Breast epithelium (tissue), 3 donors: ENCODE data around the gene PRICKLE3.

Source experiments
- POLR2A ChIP-seq: fragments of 450-650 bp; IDR thresholded peaks from one replicate; pipeline ENCODE4 v1.6.1; 2016; ENCODE audit warnings: antibody characterized with exemption, mild to moderate bottlenecking, moderate library complexity
- TF ChIP-seq, protein P1 (sequence below), 3 donors: fragments of 450-650 bp; IDR thresholded peaks; one replicate each; pipeline ENCODE4 v1.5.1; 2016 to 2017; ENCODE audit warnings: antibody characterized with exemption in 3 of 3, mild to moderate bottlenecking in 3 of 3, moderate library complexity in 3 of 3

DNA sequence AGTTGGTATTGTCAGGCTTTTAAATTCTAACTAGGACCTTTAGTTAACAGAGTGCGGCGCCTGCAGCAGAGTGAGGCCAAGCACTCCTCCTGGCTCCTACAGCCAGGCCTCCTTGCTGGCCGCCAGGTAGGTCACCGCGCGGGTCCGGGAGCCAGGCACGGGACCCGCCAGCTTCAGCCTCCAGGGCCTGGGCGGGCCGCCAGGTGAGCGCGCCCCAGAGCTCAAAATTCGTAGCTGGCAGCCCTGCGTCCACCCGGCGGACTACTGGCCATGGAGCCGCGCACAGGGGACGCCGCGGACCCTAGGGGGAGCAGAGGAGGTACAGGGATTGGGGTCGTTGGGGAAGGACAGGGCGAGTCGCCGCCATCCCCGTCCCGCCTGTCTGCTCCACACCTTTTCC, 23.6 kb downstream of the PRICKLE3 start, which contains the start of gene MAGIX:
- TF ChIP-seq, protein P1, sequence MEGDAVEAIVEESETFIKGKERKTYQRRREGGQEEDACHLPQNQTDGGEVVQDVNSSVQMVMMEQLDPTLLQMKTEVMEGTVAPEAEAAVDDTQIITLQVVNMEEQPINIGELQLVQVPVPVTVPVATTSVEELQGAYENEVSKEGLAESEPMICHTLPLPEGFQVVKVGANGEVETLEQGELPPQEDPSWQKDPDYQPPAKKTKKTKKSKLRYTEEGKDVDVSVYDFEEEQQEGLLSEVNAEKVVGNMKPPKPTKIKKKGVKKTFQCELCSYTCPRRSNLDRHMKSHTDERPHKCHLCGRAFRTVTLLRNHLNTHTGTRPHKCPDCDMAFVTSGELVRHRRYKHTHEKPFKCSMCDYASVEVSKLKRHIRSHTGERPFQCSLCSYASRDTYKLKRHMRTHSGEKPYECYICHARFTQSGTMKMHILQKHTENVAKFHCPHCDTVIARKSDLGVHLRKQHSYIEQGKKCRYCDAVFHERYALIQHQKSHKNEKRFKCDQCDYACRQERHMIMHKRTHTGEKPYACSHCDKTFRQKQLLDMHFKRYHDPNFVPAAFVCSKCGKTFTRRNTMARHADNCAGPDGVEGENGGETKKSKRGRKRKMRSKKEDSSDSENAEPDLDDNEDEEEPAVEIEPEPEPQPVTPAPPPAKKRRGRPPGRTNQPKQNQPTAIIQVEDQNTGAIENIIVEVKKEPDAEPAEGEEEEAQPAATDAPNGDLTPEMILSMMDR (IDR thresholded peaks at IDR 0.05), result no peak
- TF ChIP-seq POLR2A, result no peak
